Measurements from ENCODE around the gene SNRNP70. TPM values are rescaled to one million over a fixed set of nuclear protein-coding genes. Genes with fewer than 3 reads are reported as not detected.

The SNRNP70 gene
- total RNA-seq, 4 donors from 2014 or later, result 78.7 to 241 (median 168) TPM

DNA sequence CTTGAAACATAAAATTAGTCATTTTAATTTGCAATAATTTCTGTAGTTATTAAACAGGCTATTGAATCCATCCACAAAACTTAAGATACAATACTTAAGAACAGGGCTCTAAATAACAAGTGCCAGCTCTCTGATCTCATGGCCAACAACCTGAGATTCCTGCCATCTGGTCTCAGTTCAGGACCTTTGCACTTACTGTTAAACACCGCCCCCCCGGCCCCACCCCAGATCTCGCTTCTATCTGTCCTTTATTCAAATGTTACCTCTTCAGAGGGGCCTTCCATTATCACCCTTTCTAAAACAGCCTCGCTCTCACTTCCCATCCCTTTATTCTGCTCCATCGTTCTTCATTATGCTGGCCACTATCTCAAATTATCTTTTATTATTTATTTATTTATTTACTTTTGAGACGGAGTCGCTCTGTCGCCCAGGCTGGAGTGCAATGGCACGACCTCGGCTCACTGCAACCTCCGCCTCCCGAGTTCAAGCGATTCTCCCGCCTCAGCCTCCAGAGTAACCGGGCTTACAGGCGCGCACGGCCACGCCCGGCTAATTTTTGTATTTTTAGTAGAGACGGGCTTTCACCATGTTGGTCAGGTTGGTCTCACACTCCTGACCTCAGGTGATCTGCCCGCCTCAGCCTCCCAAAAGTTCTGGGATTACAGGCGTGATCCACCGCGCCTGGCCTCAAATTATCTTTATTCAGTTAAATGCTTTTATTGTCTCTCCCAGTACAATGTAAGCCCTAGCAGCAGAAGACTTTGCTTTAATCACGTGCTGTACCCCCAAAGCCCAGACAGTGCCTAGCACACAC, 838 bp upstream of the SNRNP70 start:
- intact Hi-C loops (cut with DNase I), result no loop called here
- peak overlapping the region; percentile 86 to 93 (median 92) for H3K4me3 ChIP-seq
- H3K27ac ChIP-seq, result peak overlapping the region; percentile 89 to 95 (median 94)
- WGBS, 2 donors, result 57 to 58% methylated on average over 22 to 26 of the region's 26 CpGs
- peaks cover 0 to 28% (median 13%) of the 10 kb centered on the region in 3 donors for H3K36me3 ChIP-seq
- peaks cover 12 to 43% (median 25%) of the 10 kb centered on the region in 3 donors for H3K4me1 ChIP-seq
- H3K9me3 ChIP-seq, result no peaks in the 10 kb centered on the region
- no peak for TF ChIP-seq POLR2A (IDR thresholded peaks at IDR 0.05)
- TF ChIP-seq, protein P1, sequence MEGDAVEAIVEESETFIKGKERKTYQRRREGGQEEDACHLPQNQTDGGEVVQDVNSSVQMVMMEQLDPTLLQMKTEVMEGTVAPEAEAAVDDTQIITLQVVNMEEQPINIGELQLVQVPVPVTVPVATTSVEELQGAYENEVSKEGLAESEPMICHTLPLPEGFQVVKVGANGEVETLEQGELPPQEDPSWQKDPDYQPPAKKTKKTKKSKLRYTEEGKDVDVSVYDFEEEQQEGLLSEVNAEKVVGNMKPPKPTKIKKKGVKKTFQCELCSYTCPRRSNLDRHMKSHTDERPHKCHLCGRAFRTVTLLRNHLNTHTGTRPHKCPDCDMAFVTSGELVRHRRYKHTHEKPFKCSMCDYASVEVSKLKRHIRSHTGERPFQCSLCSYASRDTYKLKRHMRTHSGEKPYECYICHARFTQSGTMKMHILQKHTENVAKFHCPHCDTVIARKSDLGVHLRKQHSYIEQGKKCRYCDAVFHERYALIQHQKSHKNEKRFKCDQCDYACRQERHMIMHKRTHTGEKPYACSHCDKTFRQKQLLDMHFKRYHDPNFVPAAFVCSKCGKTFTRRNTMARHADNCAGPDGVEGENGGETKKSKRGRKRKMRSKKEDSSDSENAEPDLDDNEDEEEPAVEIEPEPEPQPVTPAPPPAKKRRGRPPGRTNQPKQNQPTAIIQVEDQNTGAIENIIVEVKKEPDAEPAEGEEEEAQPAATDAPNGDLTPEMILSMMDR (IDR thresholded peaks at IDR 0.05), result no peak
- DNase-seq, result no peak
- H3K27me3 ChIP-seq, result no peaks in the 10 kb centered on the region

DNA sequence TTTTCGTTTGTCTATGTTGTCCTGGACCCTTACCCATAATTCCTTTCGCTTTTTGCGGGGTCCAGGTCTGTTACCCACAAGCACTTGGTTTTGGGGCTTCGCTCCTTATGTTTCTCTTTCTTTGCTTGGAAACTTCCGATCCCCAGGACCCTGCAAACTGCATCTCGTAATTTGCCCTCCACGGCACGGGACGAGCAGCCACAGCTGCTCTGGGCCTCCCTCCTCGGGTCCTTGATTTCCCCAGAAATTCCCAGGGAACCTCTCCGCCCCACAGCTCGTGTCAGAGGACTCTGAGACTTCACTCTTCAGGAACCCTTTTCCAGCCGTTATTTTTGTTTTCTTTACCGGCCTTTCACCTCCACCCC, 599 bp downstream of the SNRNP70 start:
- no peaks in the 10 kb centered on the region for H3K27me3 ChIP-seq
- 0 to 1% methylated on average over 14 of the region's 14 CpGs for WGBS, 2 donors
- H3K36me3 ChIP-seq, result peaks cover 12 to 43% (median 25%) of the 10 kb centered on the region in 3 donors
- H3K4me3 ChIP-seq, result peak overlapping the region; percentile 86 to 93 (median 92)
- no peak for DNase-seq
- peak overlapping the region; percentile 89 to 95 (median 94) for H3K27ac ChIP-seq
- no peak for TF ChIP-seq POLR2A (IDR thresholded peaks at IDR 0.05)
- TF ChIP-seq, protein P1 (IDR thresholded peaks at IDR 0.05), result no peak
- intact Hi-C loops (cut with DNase I), result no loop called here
- H3K4me1 ChIP-seq, result peaks cover 12 to 43% (median 25%) of the 10 kb centered on the region in 3 donors
- H3K9me3 ChIP-seq, result no peaks in the 10 kb centered on the region

DNA sequence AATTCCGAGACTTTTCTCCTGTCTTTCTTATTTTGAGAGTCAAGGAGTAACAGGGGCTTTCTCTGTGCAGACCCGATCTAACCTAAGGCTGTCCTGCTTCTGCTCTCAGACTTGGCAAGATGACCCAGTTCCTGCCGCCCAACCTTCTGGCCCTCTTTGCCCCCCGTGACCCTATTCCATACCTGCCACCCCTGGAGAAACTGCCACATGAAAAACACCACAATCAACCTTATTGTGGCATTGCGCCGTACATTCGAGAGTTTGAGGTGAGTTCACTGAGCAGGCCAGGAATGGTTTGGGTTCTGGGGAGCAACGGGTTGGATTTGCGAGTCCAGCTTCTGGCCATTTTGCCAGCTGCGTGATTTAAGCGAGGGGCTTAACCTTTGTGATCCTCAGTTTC, 1.0 kb downstream of the SNRNP70 start:
- H3K4me3 ChIP-seq, result peak overlapping the region; percentile 86 to 93 (median 92)
- intact Hi-C loops (cut with DNase I), result no loop called here
- peaks cover 14 to 47% (median 29%) of the 10 kb centered on the region in 3 donors for H3K36me3 ChIP-seq
- no peak for TF ChIP-seq POLR2A (IDR thresholded peaks at IDR 0.05)
- TF ChIP-seq, protein P1 (IDR thresholded peaks at IDR 0.05), result no peak
- 26 to 33% methylated on average over 11 of the region's 11 CpGs for WGBS, 2 donors
- H3K27me3 ChIP-seq, result no peaks in the 10 kb centered on the region
- no peak for DNase-seq
- no peaks in the 10 kb centered on the region for H3K9me3 ChIP-seq
- peak overlapping the region in 3 of 4 donors; percentile 89 to 94 (median 93) for H3K27ac ChIP-seq
- H3K4me1 ChIP-seq, result peaks cover 12 to 43% (median 25%) of the 10 kb centered on the region in 3 donors

DNA sequence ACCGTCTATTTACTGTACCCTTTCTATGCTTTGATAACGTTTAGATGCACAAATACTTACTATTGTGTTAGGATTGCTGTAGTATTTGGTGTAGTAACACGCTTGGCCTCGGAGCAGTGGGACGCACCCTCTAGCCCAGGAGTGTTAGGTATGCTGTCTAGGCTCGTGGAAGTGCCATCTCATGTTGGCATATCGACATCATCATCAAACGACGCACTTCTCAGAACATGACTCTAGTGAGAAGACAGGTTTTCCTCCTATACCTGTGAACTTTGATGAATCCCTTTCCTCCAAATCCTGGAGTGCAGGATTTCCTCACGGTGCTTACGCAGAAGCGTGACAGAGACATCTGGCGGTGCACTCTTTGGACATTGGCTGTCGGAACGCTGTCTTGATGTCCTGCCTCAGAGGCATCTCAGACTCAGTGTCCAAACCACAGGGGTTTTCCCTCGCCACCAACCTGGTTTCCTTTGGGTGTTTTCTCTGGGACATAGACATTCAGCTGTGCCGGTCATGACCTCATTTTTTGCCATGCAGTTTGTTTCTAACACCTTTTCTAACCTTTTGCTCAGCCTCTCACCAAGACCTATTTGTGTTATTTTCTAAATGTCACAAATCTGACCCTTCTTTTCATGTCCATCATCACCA, 6.3 kb downstream of the SNRNP70 start:
- H3K4me1 ChIP-seq, result peaks cover 3 to 39% (median 13%) of the 10 kb centered on the region in 3 donors
- H3K9me3 ChIP-seq, result no peaks in the 10 kb centered on the region
- no peak for TF ChIP-seq POLR2A (IDR thresholded peaks at IDR 0.05)
- TF ChIP-seq, protein P1 (IDR thresholded peaks at IDR 0.05), result no peak
- H3K36me3 ChIP-seq, result peaks cover 16 to 98% (median 51%) of the 10 kb centered on the region in 3 donors
- 82 to 85% methylated on average over 17 of the region's 17 CpGs for WGBS, 2 donors
- H3K27me3 ChIP-seq, result no peaks in the 10 kb centered on the region
- H3K4me3 ChIP-seq, result no peak overlapping the region
- no peak overlapping the region for H3K27ac ChIP-seq
- intact Hi-C loops (cut with DNase I), result no loop called here
- no peak for DNase-seq

DNA sequence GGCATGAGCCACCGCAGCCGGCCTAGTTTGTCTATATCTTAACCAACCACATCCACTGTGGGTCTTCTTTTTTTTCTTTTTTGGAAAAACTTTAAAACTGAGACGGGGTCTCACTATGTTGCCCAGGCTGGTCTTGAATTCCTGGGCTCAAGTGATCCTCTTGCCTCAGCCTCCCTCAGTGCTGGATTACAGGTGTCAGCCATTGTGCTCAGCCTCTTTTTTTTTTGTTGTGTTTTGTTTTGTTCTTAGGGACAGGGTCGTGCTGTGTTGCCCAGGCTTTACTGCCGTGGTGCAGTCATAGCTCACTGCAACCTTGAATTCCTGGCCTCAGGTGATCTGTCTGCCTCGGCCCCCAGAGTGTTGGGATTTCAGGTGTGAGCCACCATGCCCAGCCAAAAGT, 7.4 kb downstream of the SNRNP70 start:
- no peak for DNase-seq
- WGBS, 2 donors, result 80 to 87% methylated on average over 6 of the region's 6 CpGs
- intact Hi-C loops (cut with DNase I), result no loop called here
- Histone ChIP-seq H3K4me3 (no peak overlapping the region), H3K27me3 (no peaks in the 10 kb centered on the region), H3K4me1 (peaks cover 0 to 36% (median 8%) of the 10 kb centered on the region in 3 donors), H3K27ac (no peak overlapping the region), H3K9me3 (no peaks in the 10 kb centered on the region), H3K36me3 (peaks cover 24 to 97% (median 51%) of the 10 kb centered on the region in 3 donors)
- TF ChIP-seq POLR2A (IDR thresholded peaks at IDR 0.05), result no peak
- TF ChIP-seq, protein P1 (IDR thresholded peaks at IDR 0.05), result no peak
